Measurements from ENCODE around the gene RNASE4. TPM values are rescaled to one million over a fixed set of nuclear protein-coding genes. Genes with fewer than 3 reads are reported as not detected.
A peak's percentile ranks its signal among the peaks of the same experiment; 100 is the strongest.
"Not testable (repeated sequence)": the region's sequence is repeated elsewhere in the genome, so short reads cannot be mapped to it uniquely, and the experiment has no call there.

RNASE4 gene
- total RNA-seq, 1 donor from 2014 or later, result 5.7 TPM

DNA sequence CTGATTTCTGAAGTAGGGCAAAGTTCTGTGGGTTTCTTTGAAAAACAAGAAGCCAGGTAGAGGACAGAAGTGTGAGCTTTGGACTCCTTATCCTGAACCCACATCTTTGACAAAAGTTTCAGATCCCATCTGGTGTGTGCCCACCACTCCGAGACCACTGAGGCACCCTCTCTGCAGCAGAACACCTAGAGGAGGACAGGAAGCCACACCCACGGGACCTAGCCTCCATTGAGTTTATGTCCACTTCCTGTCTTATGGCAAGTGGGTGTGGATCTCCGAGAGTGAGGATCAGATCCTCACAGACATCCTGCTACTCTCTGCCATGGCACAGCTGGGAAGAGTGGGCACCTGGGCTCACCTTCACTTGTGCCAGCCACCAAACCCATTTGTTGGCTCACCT lies 26.1 kb upstream of the RNASE4 start:
- TF ChIP-seq, protein P1, sequence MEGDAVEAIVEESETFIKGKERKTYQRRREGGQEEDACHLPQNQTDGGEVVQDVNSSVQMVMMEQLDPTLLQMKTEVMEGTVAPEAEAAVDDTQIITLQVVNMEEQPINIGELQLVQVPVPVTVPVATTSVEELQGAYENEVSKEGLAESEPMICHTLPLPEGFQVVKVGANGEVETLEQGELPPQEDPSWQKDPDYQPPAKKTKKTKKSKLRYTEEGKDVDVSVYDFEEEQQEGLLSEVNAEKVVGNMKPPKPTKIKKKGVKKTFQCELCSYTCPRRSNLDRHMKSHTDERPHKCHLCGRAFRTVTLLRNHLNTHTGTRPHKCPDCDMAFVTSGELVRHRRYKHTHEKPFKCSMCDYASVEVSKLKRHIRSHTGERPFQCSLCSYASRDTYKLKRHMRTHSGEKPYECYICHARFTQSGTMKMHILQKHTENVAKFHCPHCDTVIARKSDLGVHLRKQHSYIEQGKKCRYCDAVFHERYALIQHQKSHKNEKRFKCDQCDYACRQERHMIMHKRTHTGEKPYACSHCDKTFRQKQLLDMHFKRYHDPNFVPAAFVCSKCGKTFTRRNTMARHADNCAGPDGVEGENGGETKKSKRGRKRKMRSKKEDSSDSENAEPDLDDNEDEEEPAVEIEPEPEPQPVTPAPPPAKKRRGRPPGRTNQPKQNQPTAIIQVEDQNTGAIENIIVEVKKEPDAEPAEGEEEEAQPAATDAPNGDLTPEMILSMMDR (IDR thresholded peaks at IDR 0.05; ENCODE audit: unreplicated experiment), result no peak
- Mint-ChIP-seq H3K27me3 (peaks cover 87% of the 10 kb centered on the region), H3K4me1 (ENCODE audit: low read depth) (no peaks in the 10 kb centered on the region), H3K9me3 (ENCODE audit: low read depth) (no peaks in the 10 kb centered on the region), H3K4me3 (ENCODE audit: low read depth) (no peak overlapping the region), H3K27ac (no peak overlapping the region), H3K36me3 (ENCODE audit: insufficient read depth) (no peaks in the 10 kb centered on the region)
- DNase-seq (ENCODE audit: low spot score, unreplicated experiment), result no peak

DNA sequence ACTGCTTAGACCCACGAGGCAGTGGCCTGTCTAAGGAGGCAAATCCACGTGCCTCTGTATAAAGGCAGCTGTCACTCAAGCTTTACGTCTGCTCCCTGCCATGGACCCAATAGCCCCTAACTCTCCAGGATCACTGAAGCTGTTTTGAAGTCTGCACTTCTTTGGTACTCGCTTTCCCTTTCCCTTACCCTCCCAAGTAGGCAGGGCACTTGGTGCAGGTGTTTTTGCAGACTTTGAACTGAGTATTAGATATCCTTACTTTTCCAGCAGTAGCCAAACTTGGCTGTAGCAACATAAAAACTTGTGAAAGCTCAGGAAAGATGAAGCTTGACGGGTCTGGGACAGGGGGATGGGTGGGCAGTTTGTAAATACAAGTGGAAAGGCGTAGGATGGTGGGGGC lies 25.0 kb upstream of the RNASE4 start:
- H3K9me3 Mint-ChIP-seq (ENCODE audit: low read depth), result no peaks in the 10 kb centered on the region
- no peak for DNase-seq (ENCODE audit: low spot score, unreplicated experiment)

DNA sequence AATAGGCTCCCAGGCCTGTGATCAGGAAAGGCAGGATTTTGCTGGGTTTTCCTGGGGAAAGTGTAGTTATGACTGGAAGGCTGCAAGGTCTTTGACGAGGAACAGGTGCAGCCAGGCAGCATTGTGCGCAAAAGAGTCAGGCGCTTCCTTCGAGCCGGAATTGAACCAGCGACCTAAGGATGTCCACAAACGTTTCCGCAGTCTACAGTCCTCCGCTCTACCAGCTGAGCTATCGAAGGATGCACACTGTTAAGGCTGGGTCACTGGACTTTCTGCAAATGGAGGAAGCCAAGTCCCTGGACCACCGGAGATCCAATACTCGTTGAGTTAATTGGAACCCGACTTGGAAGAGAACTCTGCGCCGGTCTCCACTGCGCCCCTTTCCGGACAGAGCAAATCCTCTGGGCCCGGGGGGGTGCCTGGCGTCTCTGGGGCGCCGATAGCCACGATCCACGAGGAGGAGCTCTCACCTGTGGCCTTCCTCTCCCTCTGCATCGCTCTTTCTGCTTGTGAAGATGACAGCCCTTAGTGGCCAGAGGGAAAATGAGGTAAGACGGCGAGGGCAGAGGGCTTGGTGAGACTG lies 24.5 kb upstream of the RNASE4 start:
- TF ChIP-seq, protein P1 (IDR thresholded peaks at IDR 0.05; ENCODE audit: unreplicated experiment), result no peak
- no peak for DNase-seq (ENCODE audit: low spot score, unreplicated experiment)
- peaks cover 89% of the 10 kb centered on the region for H3K27me3 Mint-ChIP-seq
- no peak overlapping the region for H3K27ac Mint-ChIP-seq
- no peaks in the 10 kb centered on the region for H3K36me3 Mint-ChIP-seq (ENCODE audit: insufficient read depth)
- H3K4me3 Mint-ChIP-seq (ENCODE audit: low read depth), result no peak overlapping the region
- H3K4me1 Mint-ChIP-seq (ENCODE audit: low read depth), result no peaks in the 10 kb centered on the region
- H3K9me3 Mint-ChIP-seq (ENCODE audit: low read depth), result no peaks in the 10 kb centered on the region

More for the DNA sequence above, 25.0 kb upstream of the RNASE4 start:
- no peak overlapping the region for H3K4me3 Mint-ChIP-seq (ENCODE audit: low read depth)
- peaks cover 87% of the 10 kb centered on the region for H3K27me3 Mint-ChIP-seq
- TF ChIP-seq, protein P1 (IDR thresholded peaks at IDR 0.05; ENCODE audit: unreplicated experiment), result no peak
- H3K27ac Mint-ChIP-seq, result no peak overlapping the region
- no peaks in the 10 kb centered on the region for H3K4me1 Mint-ChIP-seq (ENCODE audit: low read depth)
- H3K36me3 Mint-ChIP-seq (ENCODE audit: insufficient read depth), result no peaks in the 10 kb centered on the region

DNA sequence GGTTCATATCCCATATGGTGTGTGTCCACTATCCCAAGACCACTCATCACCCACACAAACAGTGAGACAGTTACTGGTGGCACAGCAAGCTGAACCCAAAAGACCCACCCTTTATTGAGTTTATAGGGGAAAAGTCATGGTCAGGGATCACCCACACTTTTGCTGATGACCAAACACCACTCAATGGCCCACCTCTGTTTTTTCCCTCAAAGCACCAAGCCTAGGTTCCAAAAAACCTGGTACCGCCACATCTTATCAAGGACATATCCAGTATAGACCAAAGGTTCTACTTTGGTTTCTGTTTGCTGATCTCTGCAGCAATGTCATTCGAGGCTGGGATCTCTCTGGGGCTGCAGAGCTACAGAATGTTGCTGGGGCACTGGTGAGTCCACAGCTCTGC lies 23.2 kb upstream of the RNASE4 start:
- Mint-ChIP-seq H3K9me3 (ENCODE audit: low read depth) (no peaks in the 10 kb centered on the region), H3K4me1 (ENCODE audit: low read depth) (no peaks in the 10 kb centered on the region), H3K4me3 (ENCODE audit: low read depth) (no peak overlapping the region), H3K27ac (no peak overlapping the region), H3K27me3 (peaks cover 83% of the 10 kb centered on the region), H3K36me3 (ENCODE audit: insufficient read depth) (no peaks in the 10 kb centered on the region)
- no peak for DNase-seq (ENCODE audit: low spot score, unreplicated experiment)
- TF ChIP-seq, protein P1 (IDR thresholded peaks at IDR 0.05; ENCODE audit: unreplicated experiment), result no peak

DNA sequence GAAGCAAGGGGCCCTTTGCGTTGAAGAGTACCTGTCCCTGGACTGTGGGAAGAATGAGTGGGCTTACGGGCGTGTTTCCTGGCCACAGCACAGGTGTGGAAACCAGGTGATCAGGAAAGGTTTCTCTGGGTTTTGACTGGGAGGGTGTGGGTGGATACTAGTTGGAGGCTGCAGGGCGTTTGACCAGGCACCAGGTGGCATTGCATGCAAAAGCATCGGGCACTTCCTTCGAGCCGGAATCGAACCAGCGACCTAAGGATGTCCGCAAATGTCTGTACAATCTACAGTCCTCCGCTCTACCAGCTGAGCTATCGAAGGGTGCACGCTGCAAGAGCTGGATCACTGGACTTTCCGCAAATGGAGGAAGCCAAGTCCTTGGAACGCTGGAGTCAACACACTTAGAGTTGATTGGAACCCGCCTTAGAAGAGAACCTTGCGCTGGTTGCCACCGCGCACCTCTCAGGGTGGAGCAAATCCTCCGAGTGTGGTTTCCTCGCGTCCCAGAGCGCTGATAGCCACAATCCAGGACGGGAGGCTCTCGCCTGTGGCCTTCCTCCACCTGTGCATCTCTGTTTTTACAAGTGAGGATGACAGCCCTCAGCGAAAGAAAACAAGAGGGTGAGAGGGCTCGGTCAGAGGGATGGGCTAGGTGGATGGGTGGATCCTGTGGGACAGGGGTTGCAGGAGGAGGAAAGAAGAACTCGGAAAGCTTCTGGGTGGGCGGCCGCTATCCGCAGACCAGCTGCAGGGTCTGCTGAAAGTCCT lies 21.2 kb upstream of the RNASE4 start:
- no peak for DNase-seq (ENCODE audit: low spot score, unreplicated experiment)
- Mint-ChIP-seq H3K36me3 (ENCODE audit: insufficient read depth) (no peaks in the 10 kb centered on the region), H3K27me3 (peaks cover 71% of the 10 kb centered on the region), H3K4me3 (ENCODE audit: low read depth) (peak overlapping the region; percentile 14), H3K27ac (no peak overlapping the region), H3K4me1 (ENCODE audit: low read depth) (no peaks in the 10 kb centered on the region), H3K9me3 (ENCODE audit: low read depth) (no peaks in the 10 kb centered on the region)
- TF ChIP-seq, protein P1 (IDR thresholded peaks at IDR 0.05; ENCODE audit: unreplicated experiment), result peak; percentile 40

DNA sequence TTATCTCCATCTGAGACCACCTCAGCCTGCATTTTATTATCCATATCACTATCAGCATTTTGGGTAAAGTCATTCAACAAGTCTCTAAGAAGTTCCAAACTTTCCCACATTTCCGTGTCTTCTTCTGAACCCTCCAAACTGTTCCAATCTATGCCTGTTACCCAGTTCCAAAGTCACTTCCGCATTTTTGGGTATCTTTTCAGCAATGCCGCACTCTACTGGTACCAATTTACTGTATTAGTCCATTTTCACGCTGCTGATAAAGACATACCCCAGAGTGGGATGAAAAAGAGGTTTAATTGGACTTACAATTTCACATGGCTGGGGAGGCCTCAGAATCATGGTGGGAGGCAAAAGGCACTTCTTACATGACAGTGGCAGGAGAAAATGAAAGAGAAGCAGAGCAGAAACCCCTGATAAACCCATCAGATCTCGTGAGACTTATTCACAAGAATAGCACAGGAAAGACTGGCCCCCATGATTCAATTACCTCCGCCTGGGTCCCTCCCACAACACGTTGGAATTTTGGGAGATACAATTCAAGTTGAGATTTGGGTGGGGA lies 17.9 kb upstream of the RNASE4 start:
- H3K4me3 Mint-ChIP-seq (ENCODE audit: low read depth); DNase-seq (ENCODE audit: low spot score, unreplicated experiment); H3K27ac Mint-ChIP-seq; H3K9me3 Mint-ChIP-seq (ENCODE audit: low read depth); H3K36me3 Mint-ChIP-seq (ENCODE audit: insufficient read depth); H3K4me1 Mint-ChIP-seq (ENCODE audit: low read depth): not testable (repeated sequence)
- peaks cover 48% of the 10 kb centered on the region for H3K27me3 Mint-ChIP-seq

All from progenitor cell of endocrine pancreas (in vitro differentiated cells).